ENCODE results near the gene NR5A2.

Gene NR5A2

GRCh38 chr1:200133123-200133522 lies 105.6 kb downstream of the NR5A2 start:
- H3K4me3 ChIP-seq (ENCODE audit: low read depth in 1 of 2, low read length in 1 of 2): no peak overlapping the region
- H3K36me3 ChIP-seq: no peaks in the 10 kb centered on the region
- peaks cover 9 to 12% of the 10 kb centered on the region in 2 experiments for H3K4me1 ChIP-seq (ENCODE audit: control insufficient read depth in 1 of 2, insufficient read depth in 1 of 2, low read depth in 1 of 2, low read length in 1 of 2)
- no peak for TF ChIP-seq CTCF (IDR thresholded peaks at IDR 0.05)
- peaks cover 39% of the 10 kb centered on the region for H3K27me3 ChIP-seq
- H3K27ac ChIP-seq: no peak overlapping the region
- H3K9me3 ChIP-seq: no peaks in the 10 kb centered on the region

- H3K27me3 ChIP-seq: peaks cover 29% of the 10 kb centered on the region
- no peak for TF ChIP-seq CTCF (IDR thresholded peaks at IDR 0.05)
- H3K36me3 ChIP-seq: no peaks in the 10 kb centered on the region
- H3K9me3 ChIP-seq: no peaks in the 10 kb centered on the region
- no peak overlapping the region for H3K27ac ChIP-seq
- H3K4me1 ChIP-seq (ENCODE audit: control insufficient read depth in 1 of 2, insufficient read depth in 1 of 2, low read depth in 1 of 2, low read length in 1 of 2): peaks cover 9 to 12% of the 10 kb centered on the region in 2 experiments
- H3K4me3 ChIP-seq (ENCODE audit: low read depth in 1 of 2, low read length in 1 of 2): no peak overlapping the region
These were observed 106.6 kb downstream of the NR5A2 start for GRCh38 chr1:200134116-200134515.

- TF ChIP-seq CTCF (IDR thresholded peaks at IDR 0.05): no peak
- Histone ChIP-seq H3K9me3 (no peaks in the 10 kb centered on the region), H3K27ac (no peak overlapping the region)
These were observed 108.9 kb downstream of the NR5A2 start for GRCh38 chr1:200136384-200136783.

GRCh38 chr1:200139661-200140250 lies 112.2 kb downstream of the NR5A2 start:
- Histone ChIP-seq H3K4me1 (ENCODE audit: control insufficient read depth in 1 of 2, insufficient read depth in 1 of 2, low read depth in 1 of 2, low read length in 1 of 2) (peaks cover 17% of the 10 kb centered on the region in 2 experiments), H3K4me3 (ENCODE audit: low read depth in 1 of 2, low read length in 1 of 2) (no peak overlapping the region), H3K9me3 (no peaks in the 10 kb centered on the region), H3K36me3 (no peaks in the 10 kb centered on the region), H3K27ac (no peak overlapping the region), H3K27me3 (no peaks in the 10 kb centered on the region)
- peak; percentile 65 for TF ChIP-seq CTCF (IDR thresholded peaks at IDR 0.05)

More at GRCh38 chr1:200136384-200136783, 108.9 kb downstream of the NR5A2 start:
- no peak overlapping the region for H3K4me3 ChIP-seq (ENCODE audit: low read depth in 1 of 2, low read length in 1 of 2)
- H3K4me1 ChIP-seq (ENCODE audit: control insufficient read depth in 1 of 2, insufficient read depth in 1 of 2, low read depth in 1 of 2, low read length in 1 of 2): no peaks in the 10 kb centered on the region
- H3K27me3 ChIP-seq: peaks cover 15% of the 10 kb centered on the region
- H3K36me3 ChIP-seq: no peaks in the 10 kb centered on the region

GRCh38 chr1:200143347-200143746 lies 115.8 kb downstream of the NR5A2 start:
- H3K9me3 ChIP-seq: no peaks in the 10 kb centered on the region
- no peak for TF ChIP-seq CTCF (IDR thresholded peaks at IDR 0.05)
- H3K27ac ChIP-seq: peak overlapping the region; percentile 53
- H3K27me3 ChIP-seq: no peaks in the 10 kb centered on the region
- no peak overlapping the region for H3K4me3 ChIP-seq (ENCODE audit: low read depth in 1 of 2, low read length in 1 of 2)
- H3K4me1 ChIP-seq (ENCODE audit: control insufficient read depth in 1 of 2, insufficient read depth in 1 of 2, low read depth in 1 of 2, low read length in 1 of 2): peaks cover 17% of the 10 kb centered on the region in 2 experiments
- no peaks in the 10 kb centered on the region for H3K36me3 ChIP-seq
